MM.1S (cell line): ENCODE measurements around the gene HORMAD2.

Source experiments
- CTCF ChIP-seq: fragments of 300-600 bp; sonication (generic); IDR thresholded peaks from 2 replicates; pipeline ENCODE4 v1.5.1; 2016; ENCODE audit warnings: antibody characterized with exemption, low read length, mixed read lengths
- EZH2 ChIP-seq: fragments of 300-600 bp; sonication (generic); optimal IDR thresholded peaks from 2 replicates; pipeline ENCODE3; 2017; ENCODE audit warnings: low read depth, mild to moderate bottlenecking, antibody characterized with exemption, low read length, mixed read lengths

GRCh38 chr22:30074994-30075393 lies 5.3 kb upstream of the HORMAD2 start:
- no peak for TF ChIP-seq EZH2
- no peak for TF ChIP-seq CTCF
